ENCODE measurements around the gene COPE.

The COPE gene

GRCh38 chr19:18898607-18899408 lies 20.4 kb downstream of the COPE start:
- no peak for DNase-seq
- intact Hi-C loops (cut with DNase I) = no loop called here

DNA sequence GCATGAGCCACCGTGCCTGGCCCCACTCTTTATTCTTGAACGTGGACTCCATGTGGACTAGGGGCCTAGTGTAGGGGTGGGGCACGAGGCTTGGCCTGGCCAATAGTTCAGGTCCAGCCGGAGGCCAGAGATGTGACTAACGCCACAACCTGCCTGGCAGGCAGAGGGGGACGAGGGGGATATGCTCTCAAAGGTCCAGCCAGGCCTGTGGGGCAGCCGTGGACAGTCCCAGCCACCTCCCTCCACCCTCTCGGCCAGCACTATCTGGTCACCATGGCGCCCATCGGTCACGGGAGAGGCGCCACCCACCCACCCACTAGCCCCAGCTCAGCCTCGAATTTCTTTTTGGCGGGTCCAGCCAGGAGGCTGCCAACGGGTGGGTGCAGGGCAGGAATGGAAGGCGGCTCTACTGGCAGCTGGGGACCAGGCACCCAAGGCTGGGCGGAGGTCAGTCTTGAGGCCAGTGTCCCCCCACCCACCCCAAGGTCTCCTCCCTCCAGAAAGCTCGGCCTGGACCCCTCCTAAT lies 21.0 kb downstream of the COPE start:
- intact Hi-C loops (cut with DNase I) = no loop called here

DNA sequence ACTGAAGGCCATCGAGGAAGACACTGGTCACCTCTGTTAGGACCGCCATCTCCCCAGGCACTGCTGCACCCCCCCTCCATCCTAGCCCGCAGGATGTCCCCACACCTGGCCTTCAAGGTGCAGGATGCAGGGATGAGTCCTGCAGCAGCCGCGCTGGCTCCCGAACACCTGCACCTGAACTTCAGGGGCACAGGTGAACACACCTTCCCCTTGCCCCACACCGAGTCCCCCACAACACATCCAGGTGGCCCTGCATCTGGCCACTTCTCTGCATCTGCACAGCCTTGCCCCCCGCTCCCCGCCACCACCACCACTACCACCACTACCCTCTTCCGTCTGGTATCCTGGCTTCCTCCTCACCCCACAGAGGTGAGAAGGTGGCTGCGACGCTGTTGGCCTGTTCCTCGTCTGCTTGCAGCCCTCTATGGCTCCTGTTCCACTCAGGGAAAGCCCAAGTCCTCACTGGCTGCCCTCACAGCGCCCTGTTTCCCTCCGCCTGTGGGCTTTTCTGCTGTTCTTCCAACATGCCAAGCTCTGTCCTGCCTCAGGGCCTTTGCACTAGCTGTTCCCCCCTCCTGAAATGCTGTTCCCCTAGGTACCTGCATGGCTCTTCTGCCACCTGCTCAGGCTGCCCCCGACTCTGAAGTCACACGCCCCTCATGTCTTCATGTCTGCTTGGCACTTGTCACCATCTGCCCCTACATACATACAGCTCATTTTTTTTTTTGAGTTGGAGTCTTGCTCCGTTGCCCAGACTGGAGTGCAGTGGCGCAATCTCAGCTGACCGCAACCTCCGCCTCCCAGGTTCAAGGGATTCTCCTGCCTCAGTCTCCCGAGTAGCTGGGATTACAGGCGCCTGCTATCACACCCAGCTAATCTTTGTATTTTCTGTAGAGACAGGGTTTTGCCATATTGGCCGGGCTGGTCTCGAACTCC lies 21.8 kb downstream of the COPE start:
- DNase-seq = no peak
- intact Hi-C loops (cut with DNase I) = no loop called here

More for the DNA sequence above, 21.0 kb downstream of the COPE start:
- DNase-seq = peak in 2 of 42 donors; percentile 33 to 51

GRCh38 chr19:18896421-18896841 lies 22.8 kb downstream of the COPE start:
- intact Hi-C loops (cut with DNase I) = no loop called here
- DNase-seq = peak; percentile 29 to 75 (median 52)

DNA sequence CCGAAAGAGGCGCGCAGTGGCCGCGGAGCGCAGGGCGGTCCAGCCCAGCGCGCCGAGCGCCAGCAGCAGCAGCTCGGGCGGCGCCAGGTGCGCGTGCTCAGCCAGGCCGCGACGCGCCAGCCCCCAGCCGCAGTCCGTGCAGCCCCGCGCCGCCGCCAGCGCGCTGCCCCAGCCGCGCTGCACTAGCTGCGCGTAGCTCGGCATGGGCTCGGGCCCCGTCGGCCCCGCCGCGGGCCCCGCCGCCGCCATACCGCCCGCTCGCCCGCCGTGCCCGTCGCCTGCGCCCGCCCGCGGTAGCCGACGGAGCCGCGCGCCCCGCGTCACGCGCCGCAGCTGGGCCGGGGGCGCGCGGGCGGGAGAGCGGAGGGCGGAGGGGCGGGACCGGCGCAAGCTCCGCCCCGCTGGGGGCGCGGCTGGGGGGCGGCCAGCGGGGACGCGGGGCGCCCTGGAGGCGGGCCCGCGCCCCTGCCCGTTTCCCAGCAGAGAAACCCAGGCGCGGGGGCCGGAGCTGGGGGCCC lies 23.3 kb downstream of the COPE start, which contains the start of gene CERS1:
Gene CERS1, minus strand, starts transcription at position 335 of the 518 bp plus-strand sequence. Its CDS starts 86 bp downstream, at position 249.
- intact Hi-C loops (cut with DNase I) = no loop called here
- DNase-seq = peak in 38 of 42 donors; percentile 35 to 85 (median 70)

- intact Hi-C loops (cut with DNase I) = no loop called here
- peak; percentile 66 to 95 (median 85) for DNase-seq
These were observed 24.0 kb downstream of the COPE start for GRCh38 chr19:18895038-18895823.

DNA sequence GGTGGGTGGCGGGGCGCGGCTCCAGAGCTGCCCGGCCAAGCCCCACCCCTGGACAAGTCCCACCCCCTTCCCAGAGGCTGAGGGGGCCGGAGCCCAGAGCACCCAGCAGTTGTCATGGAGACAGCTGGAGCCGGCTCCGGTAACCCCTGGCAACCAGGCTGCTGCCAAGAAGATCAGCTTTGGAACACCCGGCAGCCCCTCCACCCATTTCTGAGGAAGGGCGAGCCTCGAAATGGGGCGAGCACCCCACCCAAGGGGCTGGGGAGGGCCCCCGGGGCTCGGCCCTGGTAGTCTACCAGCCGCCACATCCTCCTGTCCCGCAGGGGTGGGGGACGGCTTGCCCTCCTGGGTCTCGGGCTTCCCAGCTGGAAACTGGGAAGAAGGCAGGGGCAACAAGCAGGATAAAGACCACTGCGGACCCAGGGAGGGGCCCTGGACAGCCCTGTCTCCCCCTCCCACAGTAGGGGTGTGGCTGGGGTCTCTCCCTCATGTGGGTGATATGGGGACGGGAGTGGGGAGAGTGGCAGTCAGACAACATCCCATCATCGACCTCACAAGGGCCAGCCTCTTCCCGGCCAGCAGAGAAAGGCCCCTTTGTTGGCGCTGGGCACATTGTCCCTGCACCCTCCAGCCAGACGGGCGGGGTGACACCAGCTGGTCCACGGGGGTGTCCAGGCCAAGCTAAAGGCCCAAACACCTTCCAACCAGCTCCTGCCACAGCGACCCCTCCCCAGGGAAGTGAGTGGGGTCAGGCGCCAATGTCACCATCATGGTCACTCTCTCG lies 24.7 kb downstream of the COPE start:
- peak; percentile 87 to 99 (median 96) for DNase-seq
- intact Hi-C loops (cut with DNase I) = no loop called here

DNA sequence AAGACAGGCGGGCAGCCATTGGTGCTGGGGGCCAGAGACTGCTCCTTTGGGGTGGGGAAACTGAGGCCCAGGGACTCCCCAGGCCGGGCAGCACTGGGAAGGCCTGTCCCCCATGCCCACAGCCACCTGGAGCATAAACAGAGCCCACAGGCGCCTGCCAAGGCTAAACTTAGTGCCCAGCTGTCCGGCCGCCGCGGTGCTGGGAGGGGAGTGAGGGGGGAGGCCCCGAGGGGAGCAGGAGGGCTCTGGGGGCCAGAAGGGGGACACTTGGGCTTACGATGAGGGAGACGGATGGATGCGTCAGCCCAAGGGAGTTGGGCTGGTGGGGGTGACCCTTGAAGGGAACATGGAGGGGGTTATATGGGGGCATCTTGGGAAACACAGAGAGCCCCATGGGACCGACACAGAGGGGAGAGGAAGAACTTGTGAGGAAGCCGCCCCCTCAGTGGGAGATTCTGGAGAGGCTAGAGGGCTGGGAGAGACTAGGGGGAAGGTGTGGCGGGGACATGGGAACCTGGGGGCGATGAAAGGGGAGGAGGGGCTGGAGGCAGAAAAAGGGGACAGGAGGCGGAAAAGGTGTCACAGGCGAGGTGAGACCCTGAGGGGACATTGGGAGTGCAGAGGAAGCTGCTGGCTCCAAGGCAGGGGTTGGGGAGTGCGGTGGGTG lies 25.5 kb downstream of the COPE start:
- intact Hi-C loops (cut with DNase I) = no loop called here
- DNase-seq = peak in 4 of 42 donors; percentile 44 to 54 (median 48)

- intact Hi-C loops (cut with DNase I) = no loop called here
- no peak for DNase-seq
These were observed 29.0 kb downstream of the COPE start for GRCh38 chr19:18889949-18890745.

- DNase-seq = no peak
- intact Hi-C loops (cut with DNase I) = no loop called here
These were observed 32.2 kb downstream of the COPE start for GRCh38 chr19:18886972-18887371.

DNA sequence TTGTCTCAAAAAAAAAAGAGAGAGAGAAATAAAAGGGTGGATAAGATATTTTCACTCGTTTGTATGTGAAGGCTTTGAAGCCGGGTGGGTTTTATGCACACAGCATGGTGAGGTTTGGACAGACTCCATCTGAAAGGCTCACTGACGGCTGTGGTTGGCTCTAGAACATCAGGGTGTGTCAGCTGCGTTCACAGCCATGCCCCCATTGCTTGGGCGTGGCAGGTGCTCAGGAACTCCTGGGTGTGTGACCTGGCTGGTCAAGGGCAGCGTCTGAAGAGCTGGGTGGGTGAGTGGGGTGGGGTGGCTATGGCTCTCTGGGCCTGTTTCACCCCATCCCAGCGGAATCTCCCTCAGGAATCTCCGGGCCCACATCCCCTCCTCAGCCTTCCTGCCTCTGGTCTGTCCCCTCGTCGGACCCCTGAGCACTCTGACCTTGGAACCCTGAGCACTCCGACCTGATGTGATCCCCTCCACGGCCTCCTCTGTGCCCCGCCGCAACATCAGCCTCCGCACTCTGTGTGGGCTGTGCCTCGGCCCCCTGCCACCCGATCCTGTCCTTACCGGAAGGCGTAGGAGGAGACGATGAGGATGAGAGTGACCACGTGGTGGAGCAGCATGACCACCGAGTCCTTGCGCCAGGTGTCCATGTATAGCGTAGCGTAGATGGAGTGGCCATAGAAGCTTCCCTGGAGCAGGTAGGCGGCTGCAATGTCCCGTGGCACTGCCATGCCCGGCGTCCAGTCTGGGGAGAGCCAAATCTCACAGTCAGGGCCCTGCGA lies 35.5 kb downstream of the COPE start:
- intact Hi-C loops (cut with DNase I) = no loop called here
- DNase-seq = no peak

GRCh38 chr19:18881491-18881890 lies 37.7 kb downstream of the COPE start:
- DNase-seq = no peak
- intact Hi-C loops (cut with DNase I) = no loop called here

DNA sequence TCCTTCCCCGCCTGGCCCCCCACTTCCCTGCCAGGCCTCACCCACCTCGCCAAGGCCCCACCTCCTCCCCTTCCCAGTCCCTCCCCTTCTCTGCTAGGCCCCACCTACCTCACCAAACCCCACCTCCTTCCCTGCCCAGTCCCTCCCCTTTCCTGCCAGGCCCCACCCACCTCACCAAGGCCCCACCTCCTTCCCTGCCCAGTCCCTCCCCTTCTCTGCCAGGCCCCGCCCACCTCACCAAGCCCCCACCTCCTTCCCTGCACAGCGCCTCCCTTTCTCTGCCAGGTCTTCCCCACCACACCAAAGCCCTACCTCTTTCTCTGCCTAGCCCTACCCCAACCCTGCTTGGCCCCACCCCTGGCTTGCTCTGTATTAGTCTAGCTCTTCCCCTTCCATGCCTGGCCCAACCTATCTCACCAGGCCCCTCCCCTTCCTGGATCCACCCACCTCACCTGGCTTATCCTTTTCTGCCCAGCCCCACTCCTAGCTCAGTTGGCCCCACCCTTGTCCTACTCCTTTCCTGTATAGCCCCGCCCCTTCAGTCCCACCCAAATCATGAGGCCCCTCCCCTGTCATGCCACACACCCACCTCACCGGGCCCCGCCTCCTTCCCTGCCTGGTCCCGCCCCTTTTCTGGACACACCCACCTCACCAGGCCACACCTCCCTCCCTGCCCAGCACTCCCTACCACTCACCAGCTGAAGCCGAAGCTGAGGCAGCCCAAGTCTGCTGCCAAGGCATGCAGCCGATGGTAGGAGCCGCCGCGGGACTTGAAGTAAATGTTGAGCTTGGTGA lies 39.4 kb downstream of the COPE start:
- intact Hi-C loops (cut with DNase I) = no loop called here
- DNase-seq = no peak

DNA sequence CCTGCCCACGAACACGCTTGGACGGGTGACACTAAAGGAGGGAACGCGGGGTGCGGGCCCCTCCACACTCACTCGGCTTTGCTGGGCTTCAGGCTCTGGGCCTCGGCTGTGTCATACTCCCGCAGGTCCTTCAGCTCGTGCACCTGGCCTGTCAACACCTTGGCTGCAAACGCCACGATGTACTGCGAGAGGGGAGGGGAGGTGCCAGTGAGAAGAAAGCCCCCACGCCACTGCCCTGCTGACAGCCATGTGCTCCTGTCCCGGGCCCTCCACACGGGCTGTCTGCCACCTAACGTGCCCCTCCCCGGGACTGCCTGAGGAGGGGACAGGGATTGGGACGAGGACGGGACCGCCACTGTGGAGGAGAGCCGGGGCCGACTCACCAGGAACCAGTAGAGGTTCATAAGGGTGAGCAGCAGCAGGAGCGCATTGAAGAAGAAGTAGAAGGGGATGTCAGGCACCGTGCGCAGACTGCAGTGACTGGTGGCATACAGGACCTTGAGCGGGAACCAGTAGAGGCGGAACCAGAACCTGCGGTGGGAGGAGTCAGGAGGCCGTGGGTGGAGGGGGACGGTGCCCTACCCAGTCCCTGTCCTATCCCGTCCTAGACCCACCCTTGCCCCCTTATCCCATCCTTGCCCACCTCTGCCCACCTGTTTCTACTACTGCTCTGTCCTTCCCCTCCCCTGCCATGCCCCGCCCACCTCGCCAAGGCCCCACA lies 40.2 kb downstream of the COPE start:
- intact Hi-C loops (cut with DNase I) = no loop called here
- no peak for DNase-seq

Data from head of caudate nucleus (tissue), 42 donors.